NK-92 (cell line): ENCODE measurements around the gene HMGB3.
"Not testable (repeated sequence)": the region's sequence is repeated elsewhere in the genome, so short reads cannot be mapped to it uniquely, and the experiment has no call there.

ENCODE experiments used
- DNase-seq: peaks from one replicate; lab custom pipeline; 2025; ENCODE audit not compliant: unreplicated experiment; lab: John Stamatoyannopoulos, UW

The HMGB3 gene

GRCh38 chrX:150982788-150983520, at the start of gene HMGB3:
Gene HMGB3, plus strand, starts transcription at chrX:150983335. Its CDS starts 2,265 bp downstream, at chrX:150985600.
- no peak for DNase-seq

GRCh38 chrX:150933945-150934350, 49.2 kb upstream of the HMGB3 start:
- DNase-seq: no peak

- no peak for DNase-seq
These were observed 48.7 kb upstream of the HMGB3 start for GRCh38 chrX:150934453-150934852.

GRCh38 chrX:150935467-150935866, 47.7 kb upstream of the HMGB3 start:
- no peak for DNase-seq

- no peak for DNase-seq
These were observed 46.6 kb upstream of the HMGB3 start for GRCh38 chrX:150936556-150936955.

- DNase-seq: no peak
These were observed 42.2 kb upstream of the HMGB3 start for GRCh38 chrX:150940844-150941495.

GRCh38 chrX:150941580-150941979, 41.6 kb upstream of the HMGB3 start:
- no peak for DNase-seq

GRCh38 chrX:150942942-150943594, 40.1 kb upstream of the HMGB3 start:
- no peak for DNase-seq

GRCh38 chrX:150944233-150944632, 38.9 kb upstream of the HMGB3 start:
- no peak for DNase-seq

- DNase-seq: no peak
These were observed 28.2 kb upstream of the HMGB3 start for GRCh38 chrX:150954951-150955350.

- no peak for DNase-seq
These were observed 27.5 kb upstream of the HMGB3 start for GRCh38 chrX:150955590-150955989.

- no peak for DNase-seq
These were observed 25.0 kb upstream of the HMGB3 start for GRCh38 chrX:150958177-150958576.

- DNase-seq: no peak
These were observed 23.6 kb upstream of the HMGB3 start for GRCh38 chrX:150959557-150959956.

- DNase-seq: no peak
These were observed 21.5 kb upstream of the HMGB3 start for GRCh38 chrX:150961631-150962030.

- not testable (repeated sequence) for DNase-seq
These were observed 18.7 kb upstream of the HMGB3 start for GRCh38 chrX:150964416-150964815.

- no peak for DNase-seq
These were observed 16.9 kb upstream of the HMGB3 start for GRCh38 chrX:150966235-150966634.

GRCh38 chrX:150966742-150967141, 16.4 kb upstream of the HMGB3 start:
- no peak for DNase-seq

- no peak for DNase-seq
These were observed 15.3 kb upstream of the HMGB3 start for GRCh38 chrX:150967786-150968185.

GRCh38 chrX:150968862-150969720, 14.0 kb upstream of the HMGB3 start:
- DNase-seq: no peak

GRCh38 chrX:150972450-150972849, 10.7 kb upstream of the HMGB3 start:
- no peak for DNase-seq
